HG03066 (cell line): ENCODE measurements around the gene SDC3.
"Not testable (repeated sequence)": the region's sequence is repeated elsewhere in the genome, so short reads cannot be mapped to it uniquely, and the experiment has no call there.

Experiments
- ATAC-seq: cut with Tn5 transposase; IDR thresholded peaks from one replicate; pipeline ENCODE4 v1.9.1; 2021; ENCODE audit warnings: low read depth; ENCODE audit not compliant: unreplicated experiment

Gene SDC3

DNA sequence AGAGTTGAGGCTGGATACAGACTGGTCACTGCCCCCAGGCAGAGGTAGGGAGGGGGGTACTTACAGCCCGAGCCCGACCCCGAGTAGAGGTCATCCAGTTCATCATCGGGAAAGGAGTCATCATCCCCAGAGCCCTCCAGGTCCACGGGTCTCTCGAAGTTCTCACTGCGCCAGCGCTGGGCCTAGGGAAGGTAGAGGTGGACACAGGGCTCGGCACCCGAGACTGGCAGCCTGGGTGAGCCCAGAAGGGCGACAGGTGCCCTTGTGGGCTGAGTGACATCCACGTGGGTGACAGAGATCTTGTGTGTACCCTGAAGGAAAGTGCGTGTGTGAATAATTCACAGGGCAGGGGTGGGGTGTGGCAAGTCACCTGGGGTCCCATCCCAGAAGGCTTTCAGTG is 30.0 kb downstream of the SDC3 start:
- ATAC-seq = no peak

DNA sequence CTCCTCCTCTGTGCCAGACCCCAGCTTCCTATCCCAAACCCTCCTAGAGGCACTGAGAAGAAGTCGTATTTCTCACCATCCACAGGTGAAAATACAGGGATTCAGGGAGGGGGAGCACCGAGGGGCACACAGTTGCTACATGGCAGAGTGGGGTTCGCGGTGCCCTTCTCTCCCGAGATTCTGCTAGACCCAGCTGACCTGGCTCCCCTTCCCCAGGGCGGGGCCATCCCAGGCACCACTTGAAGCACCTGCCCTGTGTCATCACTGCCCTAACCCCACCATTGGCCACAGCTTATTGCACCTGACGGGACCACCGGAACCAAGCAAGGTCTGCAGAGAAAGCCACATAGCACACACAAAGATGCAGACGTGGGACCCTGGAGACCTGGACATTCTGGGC is 30.5 kb downstream of the SDC3 start:
- ATAC-seq = no peak

DNA sequence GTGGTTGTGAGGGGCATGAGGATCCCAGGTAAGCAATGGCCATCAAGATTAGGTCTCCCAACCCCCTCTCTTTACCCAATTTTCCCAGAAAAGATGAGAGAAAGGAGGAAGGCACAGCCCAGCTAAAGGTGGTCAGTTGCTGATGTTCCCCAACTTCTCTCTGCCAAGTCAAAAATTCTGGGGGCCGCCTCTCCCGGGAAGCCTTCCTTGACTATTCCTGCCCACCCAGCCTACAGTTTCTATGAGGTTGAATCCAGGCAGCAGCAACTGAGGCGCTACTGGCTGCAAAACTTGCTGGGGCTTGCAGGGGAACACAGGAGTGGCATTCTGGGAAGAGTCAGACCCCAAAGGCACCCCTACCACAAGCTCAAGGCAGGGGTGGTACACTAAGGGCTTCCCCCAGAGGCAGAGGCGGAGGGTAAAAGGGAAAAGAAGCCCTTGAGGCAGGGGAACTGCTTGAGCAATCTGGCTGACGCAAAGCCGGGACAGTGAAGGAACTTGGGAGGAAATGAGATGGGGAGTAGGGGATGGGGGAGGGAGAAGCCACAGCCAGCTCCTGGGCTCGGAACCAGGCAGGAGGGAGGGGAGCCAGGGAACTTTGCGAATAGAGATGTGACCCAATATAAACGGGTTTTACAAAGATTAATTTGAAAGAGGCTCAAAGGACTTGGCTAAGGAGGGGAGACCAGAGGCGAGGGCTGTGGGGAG is 31.2 kb downstream of the SDC3 start:
- ATAC-seq = no peak

DNA sequence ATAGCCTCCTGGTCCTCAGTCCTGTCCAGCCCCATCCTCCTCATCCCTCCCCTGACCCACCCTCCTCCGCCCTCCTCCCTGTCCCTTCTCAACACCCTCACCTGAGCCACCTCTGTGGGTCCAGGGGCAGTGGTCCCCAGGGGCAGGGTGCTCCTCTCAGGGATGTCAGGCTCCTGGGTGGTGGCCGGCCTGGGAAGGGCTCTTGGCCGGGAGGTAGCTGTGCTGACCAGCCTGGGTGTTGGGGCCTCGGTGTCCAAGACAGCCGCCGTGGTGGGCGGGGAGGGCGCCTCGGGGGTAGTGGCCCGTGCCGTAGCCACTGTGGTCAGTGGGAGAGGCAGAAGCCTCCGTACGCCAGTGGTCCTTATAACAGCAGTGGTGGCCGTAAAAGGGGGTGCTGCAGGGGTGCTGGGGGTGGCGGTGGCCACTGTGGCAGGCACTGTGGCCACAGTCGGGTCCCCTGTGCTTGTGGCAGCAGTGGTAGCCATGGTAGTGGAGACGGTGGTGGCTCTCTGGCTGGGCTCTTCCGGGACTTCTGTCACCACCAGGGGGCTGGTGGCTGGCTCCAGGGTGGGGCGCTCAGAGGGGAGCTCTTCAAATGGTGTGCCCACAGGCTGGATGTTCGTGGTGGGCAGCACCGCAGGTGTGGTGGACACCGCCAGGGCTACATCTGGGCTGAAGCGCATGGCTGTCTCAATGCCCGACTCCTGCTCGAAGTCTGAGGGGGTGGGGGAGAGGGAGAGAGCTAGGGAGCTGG is 31.9 kb downstream of the SDC3 start:
- no peak for ATAC-seq

DNA sequence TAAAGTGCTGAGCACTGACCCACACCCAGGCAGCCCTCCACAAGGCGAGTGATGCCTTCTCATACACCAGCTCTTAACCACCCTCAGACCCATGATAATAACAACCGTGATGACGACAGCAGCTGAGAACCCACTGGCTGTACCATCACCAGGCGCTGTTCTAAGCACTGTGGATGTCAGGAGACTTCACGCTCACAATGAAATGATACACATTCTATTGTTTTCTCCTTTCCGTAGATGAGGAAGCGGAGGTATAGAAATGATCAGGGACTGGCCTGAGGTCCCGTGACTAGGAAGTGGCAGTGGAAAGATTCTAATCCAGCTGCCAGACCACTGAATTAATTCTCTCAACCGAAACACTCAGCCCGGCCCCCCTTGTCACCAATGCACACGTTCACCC is 32.6 kb downstream of the SDC3 start:
- ATAC-seq = no peak

DNA sequence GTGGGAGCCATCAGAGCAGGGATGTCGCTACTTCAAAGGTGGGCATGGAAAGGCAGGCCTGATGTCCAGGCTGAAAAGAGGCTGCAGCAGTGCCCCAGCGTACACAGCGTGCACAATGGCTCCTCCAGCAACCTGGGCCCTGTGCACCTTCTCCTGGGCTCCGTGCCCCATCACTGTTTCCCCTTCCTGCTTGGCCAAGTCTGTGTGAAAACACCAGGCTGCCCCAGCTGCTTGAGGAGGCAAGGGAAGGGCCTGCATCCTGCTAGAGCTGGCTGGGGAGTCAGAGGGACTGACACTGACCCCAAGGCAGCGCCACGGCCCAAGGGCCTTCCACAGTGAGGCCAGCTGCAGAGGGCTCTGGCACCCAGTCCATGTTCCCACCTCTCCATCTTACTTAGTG is 33.4 kb downstream of the SDC3 start:
- ATAC-seq = no peak

DNA sequence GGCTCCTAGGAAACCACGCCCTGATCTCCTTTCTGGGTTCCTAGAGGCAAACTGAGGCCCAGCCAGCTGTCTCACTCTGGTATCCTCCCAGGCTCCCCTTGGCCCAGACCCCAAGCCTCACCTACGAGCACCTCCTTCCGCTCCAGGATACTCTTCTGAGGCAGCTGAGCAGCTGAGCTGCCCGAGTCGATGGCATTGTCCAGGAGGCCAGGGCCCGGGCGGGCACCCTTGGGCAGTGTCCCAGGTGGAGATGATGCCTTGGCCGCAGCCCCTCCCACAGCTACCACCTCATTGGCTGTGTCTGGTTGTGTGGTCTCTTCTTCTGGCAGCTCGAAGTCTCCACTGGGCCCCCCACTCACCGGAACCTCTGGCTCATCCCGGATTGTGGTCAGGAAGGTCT is 34.4 kb downstream of the SDC3 start:
- ATAC-seq = no peak

DNA sequence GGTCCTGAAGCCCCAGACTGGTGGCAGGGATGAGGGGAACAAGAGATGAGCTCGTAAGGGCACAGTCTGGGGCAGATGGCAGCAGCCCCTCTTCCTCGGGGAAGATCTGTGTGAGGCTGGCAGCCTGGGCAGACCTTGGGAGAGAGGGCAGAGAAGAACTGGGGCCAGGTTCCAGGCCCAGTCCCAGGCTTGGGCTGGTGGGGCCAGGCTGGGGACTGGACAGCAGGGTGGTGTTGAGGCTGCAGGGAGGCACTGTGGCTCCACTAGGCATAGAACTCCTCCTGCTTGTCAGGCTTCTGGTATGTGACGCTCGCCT is 35.7 kb downstream of the SDC3 start:
- no peak for ATAC-seq

DNA sequence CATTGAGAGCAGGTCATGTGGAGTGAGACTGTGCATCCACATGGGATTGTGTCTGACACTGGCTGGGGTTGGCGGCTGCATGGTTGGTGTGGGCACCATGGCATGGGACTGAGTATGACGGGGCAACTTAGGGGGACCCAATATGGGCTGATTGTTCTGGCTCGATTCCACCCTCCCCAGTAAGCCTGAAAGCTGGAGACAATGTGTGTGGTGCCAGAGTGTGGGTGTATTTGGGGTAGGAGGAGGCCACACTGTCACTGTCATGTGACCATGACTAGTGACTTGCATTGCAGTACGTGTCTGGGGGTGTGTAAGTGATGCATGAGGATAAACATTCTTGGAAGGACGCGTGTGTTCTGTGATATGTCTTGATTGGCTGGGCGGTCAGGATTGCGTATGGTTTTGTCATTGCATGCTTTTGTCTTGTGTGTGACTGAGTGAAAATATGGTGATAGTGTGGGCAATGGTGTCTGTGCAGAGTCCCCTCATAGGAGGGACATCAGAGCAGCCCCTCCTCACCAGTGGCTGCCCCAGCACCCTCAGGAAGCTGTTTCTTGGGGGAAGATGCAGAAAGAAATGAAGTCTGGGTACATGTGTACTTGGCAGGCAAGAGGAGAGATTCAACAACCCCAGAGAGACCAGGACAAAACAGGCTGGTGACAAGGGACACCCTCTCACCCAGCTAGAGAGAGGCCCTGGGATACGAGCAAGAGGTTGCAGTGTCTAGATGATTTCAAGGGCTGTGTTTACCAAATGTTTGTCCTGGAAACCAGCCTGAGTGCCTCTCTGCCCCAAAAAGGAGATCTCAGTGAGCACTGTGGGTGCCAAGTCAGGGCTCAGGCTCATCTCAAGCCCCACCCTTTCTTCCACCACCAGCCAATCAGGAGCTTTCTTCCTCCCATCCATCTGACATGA is 36.3 kb downstream of the SDC3 start:
- ATAC-seq = no peak

DNA sequence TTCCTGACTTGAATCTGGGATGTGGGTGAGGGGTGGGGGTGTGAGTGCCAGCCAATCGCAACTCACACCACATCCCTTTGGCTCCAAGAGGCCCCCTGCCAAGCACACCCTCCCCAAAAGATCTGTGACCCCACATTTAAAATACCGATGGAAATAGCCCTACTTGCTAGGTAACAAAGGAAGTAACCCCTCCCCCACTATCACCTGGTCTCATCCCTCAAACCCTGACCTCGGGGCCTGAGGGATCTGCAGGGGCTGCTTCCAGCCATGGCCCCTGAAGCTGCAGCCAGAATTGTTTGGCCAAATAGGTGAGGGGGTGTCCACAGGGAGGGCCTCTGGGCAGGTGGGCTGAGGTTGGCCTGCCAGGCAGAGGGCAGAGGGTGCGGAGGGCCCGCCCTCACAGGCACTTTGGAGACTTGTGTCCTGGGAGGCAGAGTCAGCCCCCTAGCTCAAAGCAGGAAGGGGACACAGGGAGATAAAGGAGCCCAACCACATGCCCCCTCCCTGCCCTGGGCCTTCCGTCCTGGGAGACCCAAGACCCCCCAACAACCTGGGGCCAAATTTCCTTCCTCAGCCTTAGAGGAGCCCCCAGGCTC is 37.2 kb downstream of the SDC3 start:
- ATAC-seq = no peak

DNA sequence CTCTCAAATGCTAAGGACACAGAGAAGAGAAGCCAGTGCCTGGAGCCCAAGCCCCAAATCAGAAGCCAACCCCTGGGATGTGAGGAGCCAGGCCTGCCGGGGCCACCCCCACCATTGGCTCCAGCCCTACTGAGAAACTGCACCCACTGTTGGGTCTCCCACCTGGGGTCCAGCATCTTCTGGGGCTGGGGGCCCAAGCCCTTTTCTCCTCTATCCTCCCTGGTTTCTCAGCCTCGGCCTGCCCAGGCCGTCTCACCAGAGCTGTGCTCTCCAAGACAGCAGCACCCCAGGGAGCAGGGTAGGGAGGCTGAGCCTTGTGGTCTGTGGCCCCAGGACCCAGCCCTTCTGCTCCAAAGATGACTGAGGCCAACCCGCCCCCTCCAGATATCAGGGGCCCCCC is 37.9 kb downstream of the SDC3 start:
- ATAC-seq = no peak

DNA sequence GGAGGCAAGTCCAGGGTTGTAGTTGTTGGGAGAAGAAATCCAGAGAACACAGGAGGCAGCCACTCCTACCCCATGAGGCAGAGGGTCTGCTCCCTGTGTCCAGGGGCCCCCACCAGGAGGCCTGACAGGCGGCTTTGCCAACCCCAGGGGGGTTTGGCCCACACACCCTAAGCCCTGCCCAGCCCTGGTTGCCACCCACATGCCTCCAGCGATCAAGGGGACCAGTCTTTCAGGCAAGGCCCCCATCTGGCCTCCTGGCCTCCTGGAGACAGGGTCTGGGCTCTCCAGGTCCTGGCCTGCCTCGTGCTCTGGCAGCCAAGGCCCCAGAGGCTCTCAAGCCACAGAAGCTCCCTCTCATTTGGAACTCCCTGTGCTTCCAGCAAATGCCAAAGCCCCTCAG is 38.5 kb downstream of the SDC3 start:
- no peak for ATAC-seq

DNA sequence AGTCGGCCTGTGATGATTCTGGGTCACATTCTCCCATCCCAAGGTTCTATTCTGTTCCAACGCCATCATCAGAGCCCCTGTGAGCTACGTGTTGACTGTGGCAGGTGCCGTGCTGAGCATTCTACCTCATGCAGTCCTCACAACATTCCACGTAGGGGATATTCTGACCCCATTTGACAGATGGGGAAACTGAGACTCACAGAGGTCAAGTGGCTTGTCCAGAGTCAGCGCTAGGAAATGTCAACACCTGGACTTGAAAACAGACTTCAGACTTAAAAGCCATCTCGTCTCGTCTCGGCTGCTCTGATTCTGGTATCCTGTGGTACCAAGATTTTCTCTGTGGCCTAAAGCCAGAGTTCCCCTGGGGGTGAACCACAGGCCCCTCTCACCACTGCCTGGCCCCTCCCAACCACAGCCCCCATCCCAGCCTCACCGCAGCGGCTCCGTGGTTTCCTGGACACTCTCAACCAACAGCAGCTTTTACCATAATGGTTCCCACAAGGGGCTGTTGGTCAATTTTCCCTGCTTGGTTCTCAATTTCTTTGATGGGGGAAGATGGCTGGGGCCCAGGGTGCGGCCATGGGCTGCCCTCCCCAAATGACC is 39.6 kb downstream of the SDC3 start:
- ATAC-seq = no peak

DNA sequence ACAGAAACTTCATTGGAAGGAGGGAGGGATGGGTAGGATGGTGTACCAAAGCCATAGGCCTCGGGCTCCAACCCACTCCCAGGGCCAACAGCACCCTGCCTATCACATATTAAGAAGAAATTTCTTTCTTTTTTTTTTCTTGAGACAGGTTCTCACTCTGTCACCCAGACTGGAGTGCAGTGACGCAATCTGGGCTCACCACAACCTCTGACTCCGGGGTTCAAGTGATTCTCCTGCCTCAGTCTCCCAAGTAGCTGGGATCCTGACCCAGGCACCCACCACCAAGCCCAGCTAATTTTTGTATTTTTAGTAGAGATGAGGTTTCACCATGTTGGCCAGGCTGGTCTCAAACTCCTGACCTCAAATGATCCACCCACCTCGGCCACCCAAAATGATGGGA is 40.5 kb downstream of the SDC3 start:
- ATAC-seq = not testable (repeated sequence)

DNA sequence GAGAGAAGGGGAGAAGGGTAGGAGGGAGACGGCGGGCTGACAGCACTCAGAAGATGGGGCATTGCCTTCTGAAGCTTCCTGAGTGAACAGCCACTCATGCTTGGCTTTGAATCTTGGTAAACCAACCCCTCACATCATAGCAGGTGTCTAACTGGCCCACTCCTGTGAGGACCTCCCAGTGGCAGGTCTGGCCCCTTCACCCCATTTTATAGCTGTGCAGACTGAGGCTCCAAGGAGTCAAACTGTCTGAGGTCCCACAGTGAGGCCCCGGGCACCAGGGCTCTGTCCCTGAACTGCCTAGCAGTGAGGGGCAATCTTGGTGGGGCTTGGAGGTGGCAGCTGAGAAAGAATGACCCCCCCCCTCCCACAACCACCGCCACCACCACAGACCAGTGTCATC is 41.0 kb downstream of the SDC3 start:
- no peak for ATAC-seq

DNA sequence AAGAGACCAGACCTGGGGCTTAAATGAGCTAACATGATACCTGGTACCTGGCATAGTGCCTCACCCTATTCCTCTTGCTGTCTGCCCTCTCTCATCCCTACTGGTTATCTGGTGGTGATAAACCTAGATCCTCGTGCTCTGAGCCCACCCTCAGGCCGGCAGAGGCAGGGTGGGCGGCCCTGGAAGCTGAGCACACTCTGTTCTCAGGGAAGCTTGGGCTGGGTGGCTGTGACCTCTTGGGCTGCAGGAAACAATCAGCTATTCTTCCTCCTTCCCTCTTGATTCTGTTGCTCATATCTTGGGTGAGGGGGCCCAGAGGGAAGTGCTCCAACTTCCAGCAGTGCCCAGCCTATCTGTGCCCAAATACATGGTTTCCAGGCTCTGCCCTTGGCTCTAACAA is 42.0 kb downstream of the SDC3 start:
- ATAC-seq = no peak

DNA sequence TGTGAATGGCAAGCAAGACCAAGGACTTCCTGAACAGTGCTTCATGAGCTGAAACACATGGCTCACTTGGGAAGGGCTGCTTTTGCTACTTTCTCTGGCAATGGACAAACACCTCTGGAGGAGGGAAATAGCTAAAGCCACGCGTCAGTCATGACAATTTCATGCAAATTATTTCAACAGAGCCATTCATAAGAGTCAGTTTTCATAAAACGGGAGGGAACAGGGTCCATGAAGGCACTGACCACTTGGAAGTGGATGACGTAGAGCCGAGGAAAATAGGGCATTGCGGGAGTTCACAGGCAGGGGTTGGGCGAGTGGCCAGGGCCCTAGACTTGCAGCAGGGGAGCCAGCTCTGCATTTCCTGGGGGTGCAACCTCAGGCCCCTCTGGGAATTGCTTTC is 43.9 kb downstream of the SDC3 start:
- ATAC-seq = no peak

DNA sequence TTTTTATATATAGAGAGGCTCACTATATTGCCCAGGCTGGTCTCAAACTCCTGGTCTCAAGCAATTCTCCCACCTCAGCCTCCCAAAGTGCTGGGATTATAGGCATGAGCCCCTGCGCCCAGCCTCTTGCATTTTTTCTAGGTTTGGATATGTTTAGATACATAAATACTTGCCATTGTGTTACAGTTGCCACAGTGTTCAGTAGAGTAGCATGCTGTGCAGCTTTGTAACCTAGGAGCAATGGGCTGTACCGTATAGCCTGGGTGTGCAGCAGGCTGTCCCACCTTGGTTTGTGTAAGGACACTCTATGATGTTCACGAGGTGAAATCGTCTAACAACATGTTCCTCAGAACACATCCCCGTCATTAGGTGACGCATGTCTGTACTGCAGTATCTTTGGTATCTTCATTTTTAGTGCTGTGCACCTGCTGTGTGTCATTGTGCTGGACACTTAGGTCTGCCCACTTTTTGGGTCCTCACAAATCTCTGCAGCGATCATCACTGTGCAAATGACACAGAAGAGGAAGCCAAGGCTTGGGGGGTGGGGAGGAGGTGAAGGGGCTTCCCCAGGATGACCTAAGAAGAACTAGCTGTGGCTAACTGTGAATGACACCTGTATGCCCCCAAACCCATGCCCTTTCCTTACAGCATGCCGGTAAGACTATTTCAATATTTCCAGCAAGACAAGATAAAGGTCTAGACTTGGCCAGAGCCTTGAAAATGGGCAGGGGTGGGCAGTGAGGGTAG is 44.5 kb downstream of the SDC3 start:
- no peak for ATAC-seq

DNA sequence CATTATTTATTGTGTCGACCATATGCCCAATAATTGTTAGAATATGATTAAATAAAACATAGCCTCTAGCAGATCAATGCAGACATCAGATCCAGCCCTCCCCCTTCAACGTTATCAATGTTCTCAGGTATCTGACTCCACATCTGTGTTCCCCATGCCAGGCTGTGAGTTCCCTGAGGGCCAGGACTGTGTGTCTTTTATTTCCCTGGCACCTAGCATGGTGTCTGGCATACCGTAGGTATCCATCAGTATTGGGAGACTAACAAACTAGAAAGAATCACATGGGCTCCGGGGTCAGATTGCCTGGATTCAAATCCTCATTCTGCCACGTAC is 48.3 kb downstream of the SDC3 start:
- no peak for ATAC-seq

DNA sequence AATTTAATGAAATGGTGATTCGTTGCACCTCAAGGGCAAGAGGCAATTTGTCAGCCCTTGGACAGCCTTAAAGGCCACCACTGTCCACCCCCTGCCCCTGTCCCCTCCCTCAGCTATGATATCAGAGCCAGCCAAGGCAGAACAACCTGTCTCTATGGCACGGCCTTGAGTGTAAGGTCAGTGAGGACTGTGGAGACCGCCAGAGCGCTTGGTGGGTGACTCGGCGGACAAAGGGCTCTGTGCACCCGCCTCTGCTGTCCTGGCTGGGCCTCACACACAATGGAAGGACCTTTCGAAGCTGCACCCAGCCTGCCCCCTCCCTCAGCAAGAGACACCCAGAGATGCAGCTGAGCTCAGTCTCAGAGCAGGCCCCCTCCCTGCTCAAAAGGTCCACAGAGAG is 50.6 kb downstream of the SDC3 start:
- ATAC-seq = no peak
